Adrenal gland (tissue), 5 donors: ENCODE data around the gene LEAP2.

Experiments
- POLR2A ChIP-seq, 2 donors: fragments of 450-650 bp; IDR thresholded peaks; one replicate each; pipeline ENCODE4 v1.6.1; 2017; ENCODE audit warnings: antibody characterized with exemption in 2 of 2, mild to moderate bottlenecking in 2 of 2, moderate library complexity in 1 of 2
- TF ChIP-seq, protein P1 (sequence below), 6 experiments: fragments of 450-650 bp in 4 of 6; fragments of 200-600 bp in 2 of 6; sonication (generic) in 1 of 6; IDR thresholded peaks; 1 replicate in 5 of 6; 2 replicates in 1 of 6; pipeline versions ENCODE4 v1.5.1 to v1.8.0; 2016 to 2021; ENCODE audit warnings: antibody characterized with exemption in 6 of 6, mild to moderate bottlenecking in 2 of 6, moderate library complexity in 1 of 6
- donor health status: DM: no; HTN: no; CAD: no.

DNA sequence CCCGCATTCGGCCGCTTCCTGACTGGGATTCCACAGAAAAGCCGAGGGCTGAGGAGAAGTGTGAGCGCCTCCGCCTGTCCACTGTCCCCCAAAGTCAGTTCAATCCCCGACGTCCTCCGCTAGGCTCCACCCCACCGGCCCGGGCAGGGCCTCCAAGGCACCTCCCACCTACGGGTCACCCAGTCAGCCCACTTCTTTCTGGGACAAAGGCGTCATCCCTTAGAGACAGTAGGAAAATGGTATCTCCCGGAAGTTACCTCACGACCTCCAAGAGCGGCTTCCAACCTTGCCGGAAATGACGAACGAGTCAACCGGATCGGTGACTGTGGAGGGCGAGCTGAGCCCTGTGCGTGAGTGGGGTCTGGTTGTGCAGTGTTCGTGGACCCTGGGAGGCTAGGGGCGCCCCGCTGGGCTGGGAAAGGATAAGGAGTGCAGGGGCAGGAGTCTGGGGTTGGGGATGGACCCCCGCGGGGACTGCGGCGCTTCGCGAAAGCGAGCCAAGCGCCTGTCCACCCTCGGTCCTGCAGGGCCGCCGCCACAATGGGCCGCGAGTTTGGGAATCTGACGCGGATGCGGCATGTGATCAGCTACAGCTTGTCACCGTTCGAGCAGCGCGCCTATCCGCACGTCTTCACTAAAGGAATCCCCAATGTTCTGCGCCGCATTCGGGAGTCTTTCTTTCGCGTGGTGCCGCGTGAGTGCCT, 7.0 kb upstream of the LEAP2 start, which contains the start of the genes GDF9 and UQCRQ:
- TF ChIP-seq, protein P1, sequence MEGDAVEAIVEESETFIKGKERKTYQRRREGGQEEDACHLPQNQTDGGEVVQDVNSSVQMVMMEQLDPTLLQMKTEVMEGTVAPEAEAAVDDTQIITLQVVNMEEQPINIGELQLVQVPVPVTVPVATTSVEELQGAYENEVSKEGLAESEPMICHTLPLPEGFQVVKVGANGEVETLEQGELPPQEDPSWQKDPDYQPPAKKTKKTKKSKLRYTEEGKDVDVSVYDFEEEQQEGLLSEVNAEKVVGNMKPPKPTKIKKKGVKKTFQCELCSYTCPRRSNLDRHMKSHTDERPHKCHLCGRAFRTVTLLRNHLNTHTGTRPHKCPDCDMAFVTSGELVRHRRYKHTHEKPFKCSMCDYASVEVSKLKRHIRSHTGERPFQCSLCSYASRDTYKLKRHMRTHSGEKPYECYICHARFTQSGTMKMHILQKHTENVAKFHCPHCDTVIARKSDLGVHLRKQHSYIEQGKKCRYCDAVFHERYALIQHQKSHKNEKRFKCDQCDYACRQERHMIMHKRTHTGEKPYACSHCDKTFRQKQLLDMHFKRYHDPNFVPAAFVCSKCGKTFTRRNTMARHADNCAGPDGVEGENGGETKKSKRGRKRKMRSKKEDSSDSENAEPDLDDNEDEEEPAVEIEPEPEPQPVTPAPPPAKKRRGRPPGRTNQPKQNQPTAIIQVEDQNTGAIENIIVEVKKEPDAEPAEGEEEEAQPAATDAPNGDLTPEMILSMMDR (IDR thresholded peaks at IDR 0.05): peak in 1 of 6 experiments; percentile 16
- TF ChIP-seq POLR2A (IDR thresholded peaks at IDR 0.05): peak; percentile 74 to 96
